ENCODE data around the gene LAT.

Gene LAT

GRCh38 chr16:29011112-29011511 lies 26.3 kb downstream of the LAT start:
- no peak for DNase-seq

GRCh38 chr16:29011851-29012250 lies 27.0 kb downstream of the LAT start:
- no peak for DNase-seq

- no peak for DNase-seq
Observed at GRCh38 chr16:29012913-29013553, 28.2 kb downstream of the LAT start.

GRCh38 chr16:29014561-29015069 lies 29.8 kb downstream of the LAT start:
- DNase-seq = no peak

- no peak for DNase-seq
Observed at GRCh38 chr16:29022196-29022595, 37.3 kb downstream of the LAT start.

- no peak for DNase-seq
Observed at GRCh38 chr16:29023279-29024277, 38.7 kb downstream of the LAT start.

- DNase-seq = no peak
Observed at GRCh38 chr16:29024278-29024677, 39.4 kb downstream of the LAT start.

GRCh38 chr16:29025218-29025617 lies 40.4 kb downstream of the LAT start:
- DNase-seq = no peak

- DNase-seq = no peak
Observed at GRCh38 chr16:29025735-29026134, 40.9 kb downstream of the LAT start.

GRCh38 chr16:29028457-29029167 lies 43.8 kb downstream of the LAT start:
- DNase-seq = no peak

- DNase-seq = no peak
Observed at GRCh38 chr16:29029168-29029994, 44.5 kb downstream of the LAT start.

- DNase-seq = no peak
Observed at GRCh38 chr16:29030086-29030840, 45.4 kb downstream of the LAT start.

All from NCI-H2081 (cell line).